GM12873 (cell line): ENCODE results near the gene VKORC1.

Experiments used
- TF ChIP-seq, protein P1 (sequence below): IDR thresholded peaks from 2 replicates; pipeline ENCODE4 v1.5.1; 2012; ENCODE audit warnings: low read depth, mild to moderate bottlenecking, moderate library complexity, low read length, control low read depth; ENCODE audit not compliant: insufficient read depth; ENCODE audit errors: missing control alignments

Gene VKORC1

GRCh38 chr16:31131841-31132271, 37.3 kb upstream of the VKORC1 start:
- TF ChIP-seq, protein P1, sequence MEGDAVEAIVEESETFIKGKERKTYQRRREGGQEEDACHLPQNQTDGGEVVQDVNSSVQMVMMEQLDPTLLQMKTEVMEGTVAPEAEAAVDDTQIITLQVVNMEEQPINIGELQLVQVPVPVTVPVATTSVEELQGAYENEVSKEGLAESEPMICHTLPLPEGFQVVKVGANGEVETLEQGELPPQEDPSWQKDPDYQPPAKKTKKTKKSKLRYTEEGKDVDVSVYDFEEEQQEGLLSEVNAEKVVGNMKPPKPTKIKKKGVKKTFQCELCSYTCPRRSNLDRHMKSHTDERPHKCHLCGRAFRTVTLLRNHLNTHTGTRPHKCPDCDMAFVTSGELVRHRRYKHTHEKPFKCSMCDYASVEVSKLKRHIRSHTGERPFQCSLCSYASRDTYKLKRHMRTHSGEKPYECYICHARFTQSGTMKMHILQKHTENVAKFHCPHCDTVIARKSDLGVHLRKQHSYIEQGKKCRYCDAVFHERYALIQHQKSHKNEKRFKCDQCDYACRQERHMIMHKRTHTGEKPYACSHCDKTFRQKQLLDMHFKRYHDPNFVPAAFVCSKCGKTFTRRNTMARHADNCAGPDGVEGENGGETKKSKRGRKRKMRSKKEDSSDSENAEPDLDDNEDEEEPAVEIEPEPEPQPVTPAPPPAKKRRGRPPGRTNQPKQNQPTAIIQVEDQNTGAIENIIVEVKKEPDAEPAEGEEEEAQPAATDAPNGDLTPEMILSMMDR = no peak

- TF ChIP-seq, protein P1 = no peak
Observed at GRCh38 chr16:31131416-31131815, 36.8 kb upstream of the VKORC1 start.

- TF ChIP-seq, protein P1 = no peak
Observed at GRCh38 chr16:31130899-31131298, 36.3 kb upstream of the VKORC1 start.

DNA sequence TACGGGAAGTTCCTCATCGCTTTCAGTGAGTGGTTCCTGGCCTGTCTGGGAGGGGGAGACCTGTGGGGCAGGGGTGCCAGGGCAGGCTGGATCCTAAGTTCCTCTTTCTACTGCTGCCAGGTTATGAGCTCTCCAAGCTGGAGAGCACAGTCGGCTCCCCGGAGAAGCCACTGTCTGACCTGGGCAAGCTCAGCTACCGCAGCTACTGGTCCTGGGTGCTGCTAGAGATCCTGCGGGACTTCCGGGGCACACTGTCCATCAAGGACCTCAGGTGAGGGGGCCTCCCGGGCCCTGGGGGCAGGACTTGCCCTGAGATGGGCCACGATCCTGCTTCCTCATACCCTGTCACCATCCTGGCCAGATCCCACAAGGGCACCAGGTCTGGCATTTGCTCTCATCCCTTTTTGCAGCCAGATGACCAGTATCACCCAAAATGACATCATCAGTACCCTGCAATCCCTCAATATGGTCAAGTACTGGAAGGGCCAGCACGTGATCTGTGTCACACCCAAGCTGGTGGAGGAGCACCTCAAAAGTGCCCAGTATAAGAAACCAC, 35.8 kb upstream of the VKORC1 start:
- TF ChIP-seq, protein P1 = no peak

DNA sequence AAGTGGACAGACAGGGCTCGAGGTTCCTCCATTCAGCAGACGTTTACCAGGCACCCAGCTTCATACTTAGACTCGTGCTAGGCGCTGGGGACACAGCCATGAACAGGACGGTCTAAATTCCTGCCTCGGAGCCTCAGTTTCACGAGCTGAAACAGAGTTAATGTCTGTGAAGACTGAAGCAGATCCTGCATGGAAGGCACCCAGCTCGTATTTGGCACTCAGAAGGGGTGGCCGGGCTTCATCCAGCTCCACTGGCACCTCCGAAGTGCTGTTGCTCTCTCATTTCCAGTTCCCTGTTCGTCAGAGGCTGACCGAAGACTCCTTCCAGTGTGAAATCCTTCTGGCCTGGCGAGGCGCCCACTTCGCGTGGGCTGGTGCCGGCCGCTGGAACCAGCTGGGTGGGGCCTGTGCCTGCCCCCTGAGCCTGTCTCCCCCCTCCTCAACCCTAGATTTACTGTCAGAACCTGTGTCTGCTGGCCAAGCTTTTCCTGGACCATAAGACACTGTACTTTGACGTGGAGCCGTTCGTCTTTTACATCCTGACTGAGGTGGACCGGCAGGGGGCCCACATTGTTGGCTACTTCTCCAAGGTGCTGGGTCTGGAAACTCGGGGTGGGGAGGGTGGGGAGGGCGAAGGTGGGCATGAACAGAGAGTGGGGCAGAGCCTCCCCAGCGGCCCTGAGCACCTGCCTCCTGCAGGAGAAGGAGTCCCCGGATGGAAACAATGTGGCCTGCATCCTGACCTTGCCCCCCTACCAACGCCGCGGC, 35.2 kb upstream of the VKORC1 start:
- TF ChIP-seq, protein P1 = no peak

- TF ChIP-seq, protein P1 = no peak
Observed at GRCh38 chr16:31128711-31129567, 34.3 kb upstream of the VKORC1 start.

DNA sequence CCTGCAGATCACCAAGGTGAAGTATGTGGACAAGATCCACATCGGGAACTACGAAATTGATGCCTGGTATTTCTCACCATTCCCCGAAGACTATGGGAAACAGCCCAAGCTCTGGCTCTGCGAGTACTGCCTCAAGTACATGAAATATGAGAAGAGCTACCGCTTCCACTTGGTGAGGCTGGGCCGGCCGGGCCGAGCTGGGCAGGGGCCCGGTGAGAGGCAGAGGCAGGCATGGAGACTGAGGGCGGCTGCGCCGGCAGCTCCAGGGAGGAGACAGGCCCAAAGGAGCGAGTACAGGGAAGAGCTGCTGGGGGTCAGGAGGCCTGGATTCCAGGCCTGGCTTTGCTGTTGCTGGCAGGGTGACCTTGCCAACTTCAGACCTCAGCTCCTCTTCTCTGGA, 32.6 kb upstream of the VKORC1 start:
- TF ChIP-seq, protein P1 = no peak
